Measurements from ENCODE around the gene ROR1.

DNA sequence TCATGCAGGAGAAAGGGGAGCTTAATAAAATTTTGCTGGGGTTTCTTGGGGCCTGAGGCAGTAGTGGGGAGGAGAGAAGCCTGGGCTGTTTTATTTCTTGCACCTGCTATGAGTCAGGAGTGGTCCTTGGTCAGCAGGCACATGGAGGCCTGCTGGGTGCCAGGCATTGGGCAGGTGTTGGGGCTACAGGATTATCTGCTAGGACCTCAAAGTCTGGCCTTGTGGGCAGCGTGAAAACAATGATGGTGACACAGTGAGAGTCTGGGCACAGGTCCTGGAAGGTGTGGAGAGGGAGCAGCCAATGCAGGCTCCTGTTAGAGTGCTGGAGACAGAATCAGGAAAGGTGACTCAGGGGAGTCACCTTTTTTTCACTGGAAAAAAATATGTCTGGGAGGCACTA, 17.2 kb downstream of the ROR1 start:
- TF ChIP-seq, protein P1, sequence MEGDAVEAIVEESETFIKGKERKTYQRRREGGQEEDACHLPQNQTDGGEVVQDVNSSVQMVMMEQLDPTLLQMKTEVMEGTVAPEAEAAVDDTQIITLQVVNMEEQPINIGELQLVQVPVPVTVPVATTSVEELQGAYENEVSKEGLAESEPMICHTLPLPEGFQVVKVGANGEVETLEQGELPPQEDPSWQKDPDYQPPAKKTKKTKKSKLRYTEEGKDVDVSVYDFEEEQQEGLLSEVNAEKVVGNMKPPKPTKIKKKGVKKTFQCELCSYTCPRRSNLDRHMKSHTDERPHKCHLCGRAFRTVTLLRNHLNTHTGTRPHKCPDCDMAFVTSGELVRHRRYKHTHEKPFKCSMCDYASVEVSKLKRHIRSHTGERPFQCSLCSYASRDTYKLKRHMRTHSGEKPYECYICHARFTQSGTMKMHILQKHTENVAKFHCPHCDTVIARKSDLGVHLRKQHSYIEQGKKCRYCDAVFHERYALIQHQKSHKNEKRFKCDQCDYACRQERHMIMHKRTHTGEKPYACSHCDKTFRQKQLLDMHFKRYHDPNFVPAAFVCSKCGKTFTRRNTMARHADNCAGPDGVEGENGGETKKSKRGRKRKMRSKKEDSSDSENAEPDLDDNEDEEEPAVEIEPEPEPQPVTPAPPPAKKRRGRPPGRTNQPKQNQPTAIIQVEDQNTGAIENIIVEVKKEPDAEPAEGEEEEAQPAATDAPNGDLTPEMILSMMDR (IDR thresholded peaks at IDR 0.05), result no peak
- TF ChIP-seq POLR2A (IDR thresholded peaks at IDR 0.05), result no peak

Measured in testis (tissue), 2 donors.